ENCODE measurements around the gene CKMT2.

CKMT2 gene

DNA sequence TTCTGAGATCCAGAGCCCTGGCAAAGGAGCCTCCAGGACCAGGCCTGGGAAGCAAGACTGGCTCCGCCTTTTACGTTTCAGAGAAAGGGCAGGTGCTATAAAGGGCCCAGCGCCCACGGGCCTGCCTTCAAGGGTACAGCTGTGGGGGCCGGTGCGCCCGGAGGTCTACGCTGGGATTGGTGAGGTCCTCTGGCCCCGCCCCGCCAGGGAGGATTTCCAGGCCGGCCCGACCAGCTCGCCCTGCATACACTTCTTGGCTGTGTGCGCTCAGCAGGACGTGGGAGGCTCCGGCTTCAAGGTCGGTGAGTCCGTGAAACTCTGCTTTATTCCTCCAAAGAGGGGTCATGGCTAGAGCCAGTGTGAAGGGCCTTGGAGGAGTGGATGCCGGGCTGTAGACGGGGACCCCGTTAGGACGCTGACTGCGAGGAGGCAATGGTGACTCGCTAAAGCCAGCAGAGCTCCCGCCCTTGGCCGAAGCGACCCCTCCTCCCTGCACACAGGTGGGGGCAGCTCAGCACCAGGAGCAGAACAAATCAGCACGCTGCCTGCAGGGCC lies at the start of gene CKMT2:
CKMT2 (plus strand) TSS at position 243 of the 555 bp plus-strand sequence. CDS start 17,811 bp downstream, outside the sequence.
- no peak for DNase-seq (ENCODE audit: low read depth in 1 of 2, low spot score in 1 of 2)

DNA sequence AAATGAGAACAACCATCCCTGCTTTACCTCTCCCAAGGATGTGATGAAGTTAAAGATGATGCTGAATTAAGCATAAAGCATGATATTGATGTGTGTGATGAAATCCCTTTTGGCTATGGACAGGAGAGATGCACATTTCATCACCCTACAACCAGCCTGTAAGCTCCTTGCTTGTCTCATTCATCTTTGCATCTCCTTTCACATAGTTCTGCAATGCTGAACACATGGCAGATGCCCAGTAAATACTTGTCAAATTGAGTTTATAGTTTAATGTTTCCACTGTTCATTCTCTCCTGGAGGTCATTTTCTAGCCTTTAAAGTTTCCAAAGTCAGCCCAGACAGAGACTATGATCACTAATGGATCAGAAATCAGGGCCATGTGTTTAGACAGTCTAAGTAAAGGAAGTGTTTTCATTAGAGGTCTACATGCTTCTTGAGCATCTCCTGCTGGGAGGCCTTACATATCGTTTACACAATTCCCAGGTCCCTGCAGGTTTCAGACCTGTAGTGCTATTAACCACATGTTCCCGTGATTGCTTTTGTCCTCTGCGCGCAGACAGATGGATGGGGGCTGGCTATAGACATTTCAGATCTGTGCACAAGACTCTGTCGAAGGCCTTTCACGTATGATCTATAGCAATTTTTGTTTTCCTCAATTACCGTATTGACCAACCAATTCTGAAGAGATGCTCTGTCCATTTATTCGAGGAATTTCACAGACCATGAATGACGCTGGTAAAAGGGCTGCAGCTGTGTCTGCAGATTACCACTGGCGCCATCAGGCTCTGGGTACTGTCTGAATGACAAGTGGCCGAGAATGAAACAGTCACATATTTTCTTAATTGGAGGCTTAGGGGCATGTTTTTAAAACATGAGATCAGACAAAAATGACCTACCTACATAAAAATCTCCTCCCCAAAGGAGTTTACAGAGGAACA lies 49.0 kb upstream of the CKMT2 start:
- DNase-seq (ENCODE audit: low read depth in 1 of 2, low spot score in 1 of 2) = no peak

DNA sequence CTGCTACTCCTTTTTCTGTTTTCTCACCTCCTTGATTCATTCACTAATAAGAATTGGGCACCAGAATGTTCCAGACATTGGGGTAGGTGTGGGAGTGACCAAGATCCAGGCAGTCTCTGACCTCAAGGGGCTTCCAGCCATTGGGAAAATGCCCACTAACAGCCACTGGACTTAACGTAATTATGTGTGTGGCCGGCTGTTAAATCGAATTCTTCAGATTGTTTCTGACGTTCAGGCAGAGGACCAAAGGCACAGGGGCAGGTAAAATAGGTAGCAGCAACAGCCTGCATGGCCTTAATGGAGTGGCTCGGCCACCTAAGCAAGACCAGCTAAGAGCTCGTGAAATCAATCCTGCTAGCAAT lies 48.4 kb upstream of the CKMT2 start:
- DNase-seq (ENCODE audit: low read depth in 1 of 2, low spot score in 1 of 2) = no peak

DNA sequence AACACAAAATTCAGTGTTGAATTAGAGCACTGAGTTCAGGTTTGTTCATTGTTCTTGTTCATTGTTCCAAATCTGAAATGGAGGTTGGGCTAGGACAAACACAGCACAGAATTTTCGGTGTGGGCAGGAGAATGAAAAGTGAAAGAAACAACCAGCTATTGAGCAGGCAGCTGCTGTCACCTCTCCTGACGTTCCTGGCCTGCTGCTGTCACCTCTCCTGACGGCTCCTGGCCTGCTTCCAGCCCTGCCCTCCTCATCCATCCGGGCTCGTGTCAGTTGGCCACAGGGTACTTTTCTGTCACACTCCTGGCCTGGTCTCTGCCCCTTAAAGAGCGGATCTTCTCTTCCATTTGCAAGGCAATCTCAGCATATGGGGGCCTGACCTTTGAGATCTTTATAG lies 45.2 kb upstream of the CKMT2 start:
- no peak for DNase-seq (ENCODE audit: low read depth in 1 of 2, low spot score in 1 of 2)

DNA sequence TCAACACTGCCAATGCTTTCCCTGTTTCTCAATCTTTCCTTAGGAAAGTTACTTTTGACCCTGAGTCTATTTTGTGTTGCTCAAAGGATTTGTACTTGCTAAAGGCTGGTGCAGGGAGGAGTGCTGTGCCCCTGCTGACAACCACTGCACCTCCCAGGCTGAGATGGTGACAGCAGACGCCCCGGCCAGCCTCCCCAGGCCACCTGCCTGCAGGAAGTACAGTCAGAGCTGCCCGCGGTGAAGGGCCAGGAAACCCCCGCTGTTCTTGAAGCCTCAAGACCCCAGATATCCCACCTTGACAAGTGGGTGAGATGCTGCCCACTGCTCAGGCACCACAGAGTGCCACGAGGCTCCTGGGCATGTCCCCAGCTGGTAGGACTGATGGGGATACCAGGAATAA lies 44.2 kb upstream of the CKMT2 start:
- DNase-seq (ENCODE audit: low read depth in 1 of 2, low spot score in 1 of 2) = no peak

DNA sequence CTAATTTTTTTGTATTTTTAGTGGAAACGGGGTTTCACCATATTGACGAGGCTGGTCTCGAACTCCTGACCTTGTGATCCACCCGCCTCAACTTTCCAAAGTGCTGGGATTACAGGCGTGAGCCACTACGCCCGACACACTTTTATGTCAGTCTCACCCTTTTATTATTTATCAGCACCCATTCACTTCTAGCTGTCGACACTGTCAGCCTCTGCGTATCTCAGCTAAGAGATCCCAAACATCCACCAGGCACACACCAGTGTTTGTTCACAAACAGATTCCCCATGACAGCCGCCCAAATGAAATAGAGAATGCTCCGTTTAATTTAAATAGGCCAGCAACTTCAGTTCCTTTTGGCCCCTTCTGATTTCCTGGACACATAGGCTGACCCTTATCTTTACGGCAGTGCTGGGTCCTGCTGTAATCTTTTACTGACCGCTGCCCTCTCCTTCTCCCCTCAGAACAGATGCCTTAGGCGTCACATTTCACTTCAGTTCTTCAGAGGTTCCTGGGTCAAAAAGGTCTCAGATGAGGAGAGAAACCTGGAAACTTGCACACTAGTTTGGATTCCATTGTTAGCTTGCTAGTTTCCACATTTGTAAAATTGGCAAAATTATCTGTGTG lies 43.1 kb upstream of the CKMT2 start:
- no peak for DNase-seq (ENCODE audit: low read depth in 1 of 2, low spot score in 1 of 2)

DNA sequence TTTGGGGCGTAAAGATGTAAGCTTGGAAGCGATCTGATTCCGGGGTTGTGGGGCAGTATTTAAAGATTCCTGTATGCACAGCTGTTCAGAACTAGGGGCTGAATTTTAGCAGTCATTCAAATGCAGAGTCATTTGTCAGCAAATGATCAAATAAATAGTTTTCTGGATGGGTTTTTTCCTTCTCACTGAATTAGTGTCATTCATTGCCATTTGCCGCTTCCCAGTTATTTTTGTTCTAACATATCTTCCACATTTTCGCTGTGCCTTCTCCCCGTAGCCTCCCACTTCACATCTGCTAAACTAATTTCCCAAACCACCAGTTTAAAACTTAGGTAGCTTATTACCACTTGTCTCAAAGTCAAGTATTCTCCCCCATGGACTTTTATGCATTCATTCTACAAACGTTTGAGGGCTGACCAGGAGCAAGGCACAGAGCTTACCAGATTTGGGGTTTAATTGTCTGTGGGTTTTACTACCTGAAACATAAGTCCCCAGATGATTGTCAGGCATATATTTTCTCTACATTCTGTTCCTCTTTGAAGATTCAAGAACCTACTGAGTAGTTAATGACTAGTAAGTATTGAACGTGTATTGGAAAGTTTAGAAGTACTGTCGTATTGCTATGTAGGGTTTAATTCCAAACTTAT lies 41.3 kb upstream of the CKMT2 start:
- no peak for DNase-seq (ENCODE audit: low read depth in 1 of 2, low spot score in 1 of 2)

DNA sequence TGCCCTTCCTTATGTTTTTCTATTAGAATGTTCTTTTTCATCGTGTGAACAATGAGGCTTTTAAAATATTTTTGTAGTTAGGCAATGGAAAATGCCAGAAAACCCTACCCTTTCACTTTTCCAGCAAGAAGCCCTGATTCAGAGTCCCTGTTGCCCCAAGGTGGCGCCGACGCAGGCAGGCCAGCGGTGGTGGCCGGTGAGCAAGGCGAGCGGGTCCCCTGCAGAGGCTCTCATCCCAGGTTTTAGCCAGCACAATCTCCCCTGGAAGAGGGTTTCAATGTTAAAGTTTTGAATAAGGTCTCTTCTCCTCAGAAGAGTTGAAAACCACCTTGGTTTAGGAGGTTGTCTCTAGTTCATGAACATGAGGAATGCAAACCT lies 40.8 kb upstream of the CKMT2 start:
- DNase-seq (ENCODE audit: low read depth in 1 of 2, low spot score in 1 of 2) = no peak

DNA sequence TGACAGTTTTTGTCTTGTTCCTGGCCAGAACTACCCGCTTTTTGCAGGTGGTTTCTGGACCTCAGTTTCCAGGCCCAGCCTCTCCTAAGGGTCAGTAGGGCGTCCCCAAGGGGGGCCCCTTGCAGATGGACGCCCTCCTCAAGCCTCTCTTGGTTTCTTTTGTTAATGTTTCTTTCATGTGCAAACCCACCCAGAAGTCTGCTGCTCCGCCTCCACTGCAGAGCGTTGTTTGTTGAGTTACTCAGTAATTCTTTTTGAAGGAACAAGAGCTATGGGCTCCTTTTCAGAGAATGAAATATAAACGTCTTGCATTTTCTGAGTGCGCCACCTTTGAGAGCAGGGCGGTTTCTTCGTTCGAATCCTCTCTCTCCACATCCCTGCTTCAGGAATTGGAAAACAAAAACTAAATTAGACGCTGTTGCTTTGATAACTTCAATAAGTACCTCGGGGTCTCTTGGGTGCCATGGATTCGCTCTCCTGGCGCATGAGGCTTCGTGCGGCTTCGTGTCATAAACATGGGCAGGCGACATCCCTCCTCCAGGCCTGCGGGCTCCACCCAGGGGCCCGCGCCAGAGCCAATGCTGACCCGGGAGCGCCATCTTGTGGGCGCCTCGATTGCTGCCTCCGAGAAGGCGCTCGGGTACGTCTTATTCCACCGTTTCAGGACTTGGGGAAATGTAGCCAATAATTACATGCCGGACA lies 38.3 kb upstream of the CKMT2 start:
- peak; percentile 49 to 78 for DNase-seq (ENCODE audit: low read depth in 1 of 2, low spot score in 1 of 2)

DNA sequence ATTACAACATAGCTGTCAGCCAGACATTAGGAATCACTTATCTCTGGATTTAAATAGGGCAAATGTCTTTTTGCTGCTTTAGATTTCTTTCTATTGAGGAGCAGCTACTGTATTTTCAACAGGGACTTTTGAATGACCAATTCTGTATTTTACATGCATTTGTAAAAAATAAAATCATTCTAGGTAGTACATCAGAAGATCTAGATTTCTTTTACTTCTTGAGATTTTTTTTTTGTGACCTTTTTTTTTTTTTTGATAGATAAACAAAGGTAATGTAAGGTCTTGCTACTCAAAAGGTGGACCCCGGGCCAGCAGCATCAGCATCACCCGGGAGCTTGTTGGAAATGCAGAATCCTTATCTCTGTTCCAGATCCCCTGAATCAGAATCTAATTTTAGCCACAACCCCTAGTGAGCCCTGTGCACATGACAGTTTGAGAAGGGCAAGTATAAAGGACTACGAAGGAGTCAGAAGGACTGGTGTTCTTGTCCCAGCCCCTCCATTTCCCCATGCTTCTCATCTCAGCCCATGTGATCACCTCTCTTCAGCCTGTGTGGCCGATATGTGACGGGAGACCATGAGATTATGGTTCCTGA lies 37.7 kb upstream of the CKMT2 start:
- no peak for DNase-seq (ENCODE audit: low read depth in 1 of 2, low spot score in 1 of 2)

DNA sequence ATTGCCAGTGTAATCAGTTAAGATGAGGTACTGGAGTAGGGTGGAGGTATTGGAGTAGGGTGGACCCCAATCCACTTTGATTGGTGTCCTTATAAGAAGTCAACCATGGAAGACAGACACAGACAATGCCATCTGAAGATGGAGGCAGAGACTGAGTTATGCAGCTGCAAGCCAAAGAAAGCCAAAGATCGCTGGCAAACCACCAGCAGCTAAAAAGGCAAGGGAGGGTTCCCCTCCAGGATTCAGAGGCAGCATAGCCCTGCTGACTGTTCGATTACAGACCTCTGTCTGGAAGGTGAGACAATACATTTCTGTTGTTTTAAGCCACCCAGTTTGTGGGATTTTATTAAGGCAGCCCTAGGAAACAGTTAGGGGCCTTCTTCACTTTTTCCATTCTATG lies 30.5 kb upstream of the CKMT2 start:
- no peak for DNase-seq (ENCODE audit: low read depth in 1 of 2, low spot score in 1 of 2)

DNA sequence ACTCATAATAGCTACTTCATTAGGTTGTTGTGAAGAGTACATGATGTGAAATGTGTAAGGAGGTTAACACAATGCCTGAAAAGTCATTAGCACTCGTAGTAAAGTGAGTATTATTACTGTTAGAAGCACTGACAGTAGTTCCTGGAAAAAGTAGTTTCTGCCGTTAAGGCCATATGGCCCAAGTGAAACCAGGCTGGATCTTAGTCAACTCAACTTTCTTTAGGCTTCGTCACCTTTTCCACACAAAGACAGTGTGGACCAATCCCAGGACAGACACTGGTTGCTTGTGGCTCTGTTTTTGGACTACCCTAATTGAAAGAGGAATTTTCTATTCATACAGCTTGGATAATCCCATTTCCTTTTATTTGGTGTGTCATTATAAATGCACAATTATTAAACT lies 29.4 kb upstream of the CKMT2 start:
- DNase-seq (ENCODE audit: low read depth in 1 of 2, low spot score in 1 of 2) = no peak

DNA sequence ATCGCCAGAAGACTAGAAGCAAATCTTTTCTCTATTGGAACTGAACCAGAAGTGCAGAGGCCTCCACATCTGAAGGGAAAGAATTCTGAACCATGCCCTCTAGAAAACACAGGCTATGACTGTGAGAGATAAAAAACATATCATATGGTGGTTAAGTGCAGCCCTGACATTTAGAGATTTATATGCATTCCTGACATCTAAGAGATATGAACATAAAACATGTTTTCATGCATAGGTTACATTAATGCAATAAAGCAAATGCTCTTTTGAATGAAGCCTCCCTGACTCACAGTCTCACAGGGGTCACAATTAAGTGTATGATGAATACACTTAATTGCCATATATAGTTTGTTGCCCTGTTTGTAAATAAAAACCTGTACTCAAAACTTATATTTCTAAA lies 28.9 kb upstream of the CKMT2 start:
- DNase-seq (ENCODE audit: low read depth in 1 of 2, low spot score in 1 of 2) = no peak

DNA sequence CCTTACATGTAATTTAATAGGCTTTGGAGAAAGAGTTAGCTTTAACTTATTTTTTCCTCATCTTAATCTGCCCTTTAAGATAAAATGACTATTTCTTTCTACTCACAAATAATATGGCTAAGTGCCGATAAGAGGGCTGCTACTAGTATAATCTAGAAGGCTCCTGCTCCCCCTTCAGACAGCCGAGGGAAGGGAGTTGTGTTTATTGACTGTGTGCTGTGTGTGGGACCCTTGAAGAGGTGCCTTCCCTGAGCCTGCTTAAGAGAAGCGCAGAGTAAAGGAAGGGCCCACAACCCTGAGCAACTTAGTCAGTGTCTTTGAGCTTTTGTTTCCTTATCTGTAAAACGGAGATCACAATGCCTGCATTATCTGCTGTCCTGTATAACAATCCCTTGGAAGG lies 28.1 kb upstream of the CKMT2 start:
- DNase-seq (ENCODE audit: low read depth in 1 of 2, low spot score in 1 of 2) = no peak

DNA sequence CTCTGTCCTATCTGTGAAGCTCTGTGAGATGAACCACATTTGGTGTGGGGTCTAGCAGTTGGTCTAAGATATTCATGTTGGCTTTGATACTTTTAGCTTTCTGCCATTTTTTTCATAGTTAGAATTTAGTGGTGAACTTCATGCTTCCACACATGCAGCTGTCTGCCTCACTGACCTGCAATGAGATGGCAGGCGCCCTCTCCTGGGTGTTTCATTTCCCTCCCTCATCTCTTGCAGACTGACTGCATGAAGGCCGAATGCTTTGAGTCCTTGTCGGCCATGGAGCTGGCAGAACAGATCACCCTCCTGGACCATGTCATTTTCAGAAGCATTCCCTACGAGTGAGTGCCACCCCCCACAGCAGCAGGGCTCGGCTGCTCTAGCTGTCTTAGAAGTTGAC lies 26.1 kb upstream of the CKMT2 start:
- no peak for DNase-seq (ENCODE audit: low read depth in 1 of 2, low spot score in 1 of 2)

DNA sequence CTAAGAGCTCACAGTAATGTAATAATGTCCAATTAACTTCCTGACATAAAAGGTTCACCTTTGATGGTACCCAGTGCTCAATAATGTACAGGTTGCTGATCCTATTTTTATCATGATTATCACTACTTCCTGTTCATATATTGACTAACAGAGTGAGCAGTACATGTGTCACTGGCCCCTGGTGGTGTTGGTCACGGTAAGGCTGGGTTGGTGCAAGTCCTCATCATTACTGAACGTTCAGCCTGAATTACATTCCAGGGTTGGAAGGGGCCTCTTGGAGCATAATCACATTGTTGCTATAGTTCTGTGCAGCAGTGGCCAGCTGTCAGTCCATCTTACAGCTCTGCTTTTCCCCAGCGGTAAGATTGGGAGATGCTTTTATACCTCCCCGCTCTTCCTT lies 24.2 kb upstream of the CKMT2 start:
- no peak for DNase-seq (ENCODE audit: low read depth in 1 of 2, low spot score in 1 of 2)

DNA sequence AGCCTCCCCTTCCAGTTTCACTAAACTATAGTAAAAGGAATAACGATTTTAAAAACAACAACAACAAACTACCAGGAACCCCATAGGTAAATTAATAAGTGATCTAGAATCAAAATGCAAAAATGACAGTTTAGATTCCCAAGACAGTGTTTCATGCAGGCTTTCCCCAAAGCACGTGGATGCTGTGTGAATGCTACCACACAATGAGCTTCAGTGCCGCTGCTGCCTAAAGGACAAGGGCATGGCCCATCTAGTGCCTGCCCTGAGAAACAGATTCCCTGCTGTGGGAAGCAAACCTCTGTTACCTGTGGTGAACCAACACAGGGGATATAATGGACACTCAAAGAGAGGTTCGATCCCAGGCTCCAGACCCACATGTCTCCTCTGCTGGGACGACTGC lies 23.7 kb upstream of the CKMT2 start:
- DNase-seq (ENCODE audit: low read depth in 1 of 2, low spot score in 1 of 2) = no peak

DNA sequence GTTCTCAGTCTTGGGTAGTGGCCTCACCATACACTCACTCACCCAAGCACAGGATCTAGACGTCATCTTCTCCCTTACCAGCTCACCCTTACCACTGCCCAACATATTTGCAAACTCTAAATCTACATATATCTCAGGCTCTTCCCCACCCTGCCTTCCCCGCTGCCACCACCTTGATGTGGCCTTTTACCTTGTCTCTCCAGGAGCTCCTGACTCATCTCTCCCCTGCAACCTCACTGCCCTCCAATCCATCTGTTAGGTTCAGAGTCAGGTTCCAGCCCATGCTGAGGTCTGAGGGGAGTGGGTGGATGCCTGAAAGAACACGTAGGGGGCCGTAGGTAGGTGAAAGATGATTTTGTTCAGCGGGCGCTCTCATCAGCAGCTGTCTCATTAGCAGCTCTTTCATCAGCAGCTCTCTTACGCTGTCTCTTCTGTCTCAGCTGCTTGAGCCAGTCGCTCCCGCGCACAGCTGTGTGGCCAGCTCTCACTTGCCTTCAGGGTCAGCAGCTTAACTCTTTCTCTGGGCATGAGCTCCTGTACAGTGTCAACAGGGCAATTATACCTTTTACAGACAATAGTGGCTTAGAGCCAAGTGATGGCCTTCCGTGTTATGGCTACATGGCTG lies 23.1 kb upstream of the CKMT2 start:
- DNase-seq (ENCODE audit: low read depth in 1 of 2, low spot score in 1 of 2) = no peak

DNA sequence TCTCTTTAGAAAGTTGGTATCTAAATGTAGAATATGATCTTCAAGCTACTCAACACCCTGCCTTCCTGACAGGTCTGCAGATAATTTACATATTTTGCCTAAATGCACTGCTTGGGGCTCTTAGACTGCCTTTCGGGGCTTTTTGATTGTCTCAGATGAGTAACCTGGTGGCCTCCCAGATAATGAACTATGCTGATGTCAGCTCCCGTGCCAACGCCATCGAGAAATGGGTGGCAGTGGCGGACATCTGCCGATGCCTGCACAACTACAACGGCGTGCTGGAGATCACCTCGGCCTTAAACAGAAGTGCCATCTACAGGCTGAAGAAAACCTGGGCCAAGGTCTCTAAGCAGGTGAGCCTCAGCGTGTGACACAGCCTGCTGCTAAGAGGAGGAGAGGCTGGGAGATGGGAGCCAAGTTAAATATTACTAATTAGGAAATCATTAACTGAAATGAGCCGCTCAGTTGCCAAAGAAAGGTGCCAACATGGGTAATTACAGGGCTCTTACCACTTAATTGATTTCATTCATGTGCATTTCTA lies 20.8 kb upstream of the CKMT2 start:
- DNase-seq (ENCODE audit: low read depth in 1 of 2, low spot score in 1 of 2) = no peak

DNA sequence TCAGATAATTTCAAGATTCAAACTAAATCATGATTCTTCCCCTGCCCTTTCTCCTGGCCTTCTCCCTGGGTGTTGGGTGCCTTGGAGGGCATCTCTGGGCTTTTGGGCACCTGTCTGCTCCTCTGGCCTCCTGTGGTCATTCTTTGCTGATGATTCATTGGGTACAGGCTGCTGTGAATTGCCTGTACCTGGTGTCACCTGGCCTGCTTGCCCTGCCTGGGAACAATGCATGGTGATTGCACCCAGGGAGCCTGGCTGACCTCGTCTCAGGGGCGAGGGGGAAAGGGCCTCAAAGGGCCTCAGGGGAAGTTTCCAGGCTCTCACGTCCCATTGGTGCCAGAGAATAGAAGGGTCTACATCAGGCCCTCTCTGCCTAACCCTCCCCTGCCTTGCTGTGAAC lies 20.1 kb upstream of the CKMT2 start:
- no peak for DNase-seq (ENCODE audit: low read depth in 1 of 2, low spot score in 1 of 2)
